ENCODE data around the gene NUDC. TPM values are rescaled to one million over a fixed set of nuclear protein-coding genes. Genes with fewer than 3 reads are reported as not detected.

NUDC gene
- total and polyA plus RNA-seq, 2 of the 4 experiments (the other 2 are of a cell fraction) = 34.8 to 89.8 TPM

- TF ChIP-seq RCOR1 (IDR thresholded peaks at IDR 0.05; ENCODE audit: insufficient replicate concordance, low read length) = no peak
- TF ChIP-seq MXI1 (IDR thresholded peaks at IDR 0.05; ENCODE audit: borderline replicate concordance, low read depth, low read length) = no peak
- TF ChIP-seq CHD1 (IDR thresholded peaks at IDR 0.05; ENCODE audit: low read depth, low read length) = 0 out of 2 replicates have a peak, but pooled peaks have one; percentile 58
Observed at GRCh38 chr1:26900001-26900814, 21.3 kb upstream of the NUDC start, which contains the start of gene GPATCH3 (continued).

Data from IMR-90 (cell line).